Activated CD8-positive, alpha-beta memory T cell treated with anti-CD3 and anti-CD28 coated beads, Interleukin-2, amount 50 U/mL, for 24 hours (primary cell): Measurements from ENCODE around the gene DCK.
"Not testable (repeated sequence)": the region's sequence is repeated elsewhere in the genome, so short reads cannot be mapped to it uniquely, and the experiment has no call there.

Source experiments
- DNase-seq: peaks from one replicate; pipeline ENCODE4 v3.0.0-alpha.2; 2020; ENCODE audit errors: extremely low read depth

DCK gene

DNA sequence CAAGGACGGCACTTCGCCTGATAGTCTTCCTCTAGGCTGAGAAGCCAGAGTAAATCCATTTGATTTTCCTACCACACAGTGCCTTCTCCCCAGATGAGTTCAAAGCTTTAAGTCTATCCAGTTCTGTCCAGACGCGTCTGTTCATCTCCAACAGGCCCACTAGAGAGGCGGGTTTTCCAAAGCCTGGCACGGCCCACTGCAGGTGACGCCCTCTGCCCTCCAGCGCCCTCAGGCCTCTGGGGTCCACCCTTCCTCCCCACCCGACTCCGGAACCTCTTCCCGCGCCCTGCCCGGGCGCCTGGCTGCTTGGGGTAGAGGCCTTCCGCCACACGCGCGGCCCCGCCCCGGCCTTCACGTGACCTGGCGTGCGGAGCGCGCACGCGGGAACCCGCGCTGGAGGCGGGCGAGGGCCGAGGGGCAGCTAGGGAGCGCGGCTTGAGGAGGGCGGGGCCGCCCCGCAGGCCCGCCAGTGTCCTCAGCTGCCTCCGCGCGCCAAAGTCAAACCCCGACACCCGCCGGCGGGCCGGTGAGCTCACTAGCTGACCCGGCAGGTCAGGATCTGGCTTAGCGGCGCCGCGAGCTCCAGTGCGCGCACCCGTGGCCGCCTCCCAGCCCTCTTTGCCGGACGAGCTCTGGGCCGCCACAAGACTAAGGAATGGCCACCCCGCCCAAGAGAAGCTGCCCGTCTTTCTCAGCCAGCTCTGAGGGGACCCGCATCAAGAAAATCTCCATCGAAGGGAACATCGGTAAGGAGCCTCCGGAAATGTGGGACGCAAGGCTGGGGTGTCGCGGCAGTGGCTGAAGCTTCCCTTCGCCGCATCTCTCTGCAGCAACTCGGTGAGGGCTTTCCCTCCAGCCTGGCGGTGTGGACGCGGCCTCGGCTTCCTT is at the start of gene DCK:
TSS of gene DCK (plus strand) at position 469 of the 888 bp plus-strand sequence. CDS start at position 656, 187 bp downstream.
- peak; percentile 64 for DNase-seq

DNA sequence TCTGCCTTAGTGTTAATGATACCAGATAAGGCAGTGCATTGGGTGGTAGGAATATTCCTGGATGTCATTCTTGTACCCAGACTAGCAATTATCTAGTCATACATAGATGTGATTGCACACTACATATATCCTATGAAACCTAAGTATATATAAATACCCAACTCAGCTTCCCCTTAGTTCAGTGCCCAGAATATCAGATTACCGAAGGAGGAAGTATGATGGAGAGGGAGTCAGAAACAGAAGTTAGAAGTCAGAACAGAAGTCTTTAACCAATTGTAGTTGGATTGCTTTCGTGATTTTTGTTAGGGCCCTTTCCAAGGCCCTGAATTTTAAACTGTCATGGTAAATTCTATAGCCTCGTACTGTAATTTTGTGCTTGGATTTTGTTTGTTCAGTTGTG is 48.4 kb upstream of the DCK start:
- no peak for DNase-seq

- no peak for DNase-seq
Measured at GRCh38 chr4:70945452-70946055, 47.9 kb upstream of the DCK start.

DNA sequence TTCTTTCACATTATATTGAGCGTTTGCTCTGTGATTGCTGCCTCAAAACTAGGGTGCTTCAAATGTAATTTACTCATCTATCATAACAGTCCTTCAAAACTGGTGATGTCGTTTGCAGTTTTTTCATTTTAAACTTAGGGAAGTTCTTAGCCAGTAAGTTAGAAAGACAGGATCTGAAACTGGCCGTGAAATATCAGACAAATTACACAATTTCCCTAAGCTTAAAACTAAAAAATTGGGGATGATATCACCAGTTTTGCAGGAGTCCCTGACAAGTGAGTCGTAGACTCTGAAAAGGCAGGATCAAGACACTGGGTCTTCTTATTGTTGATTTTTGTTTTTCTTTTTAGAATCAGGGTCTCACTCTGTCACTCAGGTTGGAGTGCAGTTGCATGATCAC is 46.5 kb upstream of the DCK start:
- no peak for DNase-seq

DNA sequence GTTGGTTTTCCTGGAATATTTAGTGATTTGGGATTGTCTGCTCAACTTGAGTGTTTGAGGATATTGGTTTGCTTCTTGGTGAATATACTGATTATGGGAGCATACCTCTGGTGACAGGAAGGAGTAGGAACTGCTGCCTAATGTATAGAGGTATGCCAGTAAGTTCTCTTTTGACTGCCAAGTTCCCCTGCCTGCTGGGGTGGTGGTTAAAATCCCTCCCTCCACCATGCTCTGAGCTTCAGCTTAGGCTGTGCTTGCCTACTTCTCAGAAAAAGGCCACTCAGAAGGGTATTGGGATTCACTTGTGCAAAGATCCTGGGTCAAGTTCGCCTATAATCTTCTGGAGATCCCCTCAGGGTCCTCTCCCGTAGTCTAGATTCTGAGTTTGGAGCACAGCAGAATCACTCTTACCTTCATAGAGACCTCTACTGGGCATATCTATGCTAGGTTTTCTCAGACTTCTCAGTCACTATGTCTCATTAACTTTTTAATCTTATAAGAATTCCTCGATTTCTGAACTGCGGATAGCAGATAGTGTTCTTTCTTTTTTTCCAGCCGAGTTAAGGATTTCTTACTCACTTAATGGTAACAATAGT is 44.7 kb upstream of the DCK start:
- no peak for DNase-seq

GRCh38 chr4:70954032-70954431 is 39.4 kb upstream of the DCK start:
- no peak for DNase-seq

- no peak for DNase-seq
Measured at GRCh38 chr4:70956549-70957210, 36.8 kb upstream of the DCK start.

GRCh38 chr4:70958681-70959080 is 34.8 kb upstream of the DCK start:
- no peak for DNase-seq

GRCh38 chr4:70969076-70969475 is 24.4 kb upstream of the DCK start:
- no peak for DNase-seq

DNA sequence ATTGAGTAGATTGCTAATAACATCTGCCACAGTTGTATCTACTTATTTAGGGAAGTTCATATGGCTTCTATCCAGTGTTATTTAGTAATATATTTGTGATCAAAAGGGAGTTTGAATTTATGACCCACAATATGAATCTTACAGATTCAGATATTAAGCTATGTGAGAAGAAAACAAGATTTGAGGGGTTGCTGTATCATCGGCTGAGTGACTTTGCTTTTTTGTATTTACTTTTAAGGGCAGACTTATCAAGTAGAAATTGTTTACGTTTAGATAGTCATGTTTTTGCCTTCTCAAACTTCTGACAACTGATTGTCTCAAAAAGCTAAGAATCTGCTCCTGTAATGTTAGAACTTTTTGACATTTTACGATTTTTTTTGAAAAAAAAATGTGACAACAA is 17.2 kb upstream of the DCK start:
- DNase-seq = no peak

GRCh38 chr4:70979445-70980008 is 13.9 kb upstream of the DCK start:
- no peak for DNase-seq

DNA sequence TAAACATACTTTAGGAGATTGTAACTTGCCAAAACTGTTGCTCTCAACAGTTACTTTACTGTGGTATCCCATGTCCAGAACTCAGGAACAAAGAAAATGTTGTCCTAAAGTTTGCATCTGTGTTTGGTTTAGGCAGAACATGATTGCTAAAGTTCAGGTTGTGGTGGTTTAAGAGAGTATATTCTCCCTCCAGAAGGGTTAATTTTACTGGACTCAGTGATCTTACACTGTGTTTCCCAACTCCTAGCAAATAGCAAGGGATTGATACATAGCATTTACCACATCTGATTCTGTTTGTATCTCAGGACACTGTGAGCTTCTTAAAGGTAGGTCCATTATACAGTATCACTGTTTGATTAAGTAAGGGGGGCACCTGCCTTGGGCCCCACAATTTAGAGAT is 13.3 kb upstream of the DCK start:
- no peak for DNase-seq

DNA sequence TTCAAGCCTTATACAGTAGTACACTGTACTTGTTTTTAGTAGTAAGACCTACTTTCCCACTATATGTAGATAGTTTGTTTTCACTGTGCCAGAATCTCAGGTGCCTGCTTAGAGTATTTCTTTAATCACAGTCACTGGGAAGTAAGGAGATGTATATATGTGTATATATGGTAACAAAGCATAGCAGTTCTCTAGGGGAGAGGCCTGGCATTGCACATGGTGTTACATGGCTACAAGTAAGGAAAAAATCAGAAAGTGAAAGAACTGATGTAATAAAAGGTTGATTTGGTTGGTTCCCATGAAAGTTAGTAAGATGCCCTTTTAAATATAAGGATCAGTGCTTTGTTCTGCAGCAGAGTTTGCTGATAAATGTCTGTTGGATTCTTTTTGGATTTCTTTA is 9.3 kb upstream of the DCK start:
- DNase-seq = no peak

- DNase-seq = no peak
Measured at GRCh38 chr4:70984589-70984988, 8.9 kb upstream of the DCK start.

DNA sequence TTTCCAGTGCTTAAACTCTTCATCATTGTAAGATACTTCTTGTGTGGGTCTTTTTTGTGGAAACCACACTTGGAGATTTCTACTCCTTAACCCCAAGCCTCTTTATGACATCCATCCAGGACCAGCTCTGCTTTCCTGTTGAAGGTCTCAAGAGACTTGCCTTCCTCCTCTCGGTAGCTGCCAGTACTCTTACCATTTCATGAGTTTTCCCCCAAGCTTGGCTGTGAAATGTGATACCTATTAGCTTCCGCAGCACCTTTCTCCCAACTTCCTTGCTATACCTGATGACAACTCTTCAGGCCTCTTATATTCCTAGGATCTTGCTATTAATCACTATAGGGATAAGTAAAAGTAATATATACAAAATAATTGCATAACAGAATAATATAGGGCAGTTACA is 1.9 kb upstream of the DCK start:
- no peak for DNase-seq

DNA sequence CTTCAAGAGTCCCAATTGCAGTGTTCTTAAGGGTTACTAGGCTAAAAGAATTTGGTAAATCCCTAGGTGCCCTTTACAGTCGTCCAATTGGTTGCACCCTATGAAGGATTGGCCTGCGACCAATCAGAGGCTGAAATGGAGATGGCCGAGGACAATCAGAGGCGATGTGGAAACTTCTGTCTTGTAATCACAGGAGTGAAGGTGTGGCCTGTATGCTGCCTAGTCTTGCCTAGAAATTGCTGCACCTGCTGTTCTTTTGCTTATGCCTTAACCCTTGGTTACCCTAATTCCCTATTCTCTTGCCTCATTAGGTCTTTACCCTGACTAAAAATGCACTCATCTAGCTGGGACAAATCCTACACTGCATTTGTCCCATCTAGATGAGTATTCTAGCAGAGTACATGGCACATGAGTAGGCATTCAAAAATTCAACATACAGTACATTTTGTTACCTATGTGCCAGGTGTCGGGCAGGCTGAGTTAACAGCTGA is 1.0 kb upstream of the DCK start:
- DNase-seq = no peak

DNA sequence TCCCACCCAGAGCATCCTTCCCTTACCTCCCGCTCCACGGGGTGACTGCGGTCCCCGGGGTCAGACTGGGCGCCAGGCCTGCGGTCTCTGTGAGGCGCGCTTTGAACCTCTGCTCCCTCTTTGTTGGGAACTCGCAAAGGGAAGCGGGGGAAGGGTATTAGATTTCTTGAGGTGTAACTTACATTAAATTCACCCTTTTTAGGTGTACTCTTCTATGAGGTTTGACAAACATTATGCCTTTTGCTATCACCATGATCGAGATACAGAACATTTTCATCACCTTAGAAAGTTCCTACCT is 569 bp downstream of the DCK start:
- no peak for DNase-seq

- DNase-seq = no peak
Measured at GRCh38 chr4:70994387-70995099, 1.1 kb downstream of the DCK start.

DNA sequence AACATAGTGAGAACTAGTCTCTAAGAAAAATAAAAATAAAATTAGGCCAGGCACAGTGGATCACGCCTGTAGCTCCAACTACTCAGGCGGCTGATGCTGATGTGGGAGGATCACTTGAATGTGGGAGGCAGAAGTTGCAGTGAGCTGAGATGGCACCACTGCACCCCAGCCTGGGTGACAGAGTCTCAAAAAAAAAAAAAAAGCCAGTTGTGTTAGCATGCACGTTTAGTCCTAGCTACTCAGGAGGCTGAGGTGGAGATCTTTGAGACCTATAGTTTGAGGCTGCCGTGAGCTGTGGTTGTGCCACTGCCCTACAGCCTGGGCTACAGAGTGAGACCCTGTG is 2.5 kb downstream of the DCK start:
- DNase-seq = no peak

GRCh38 chr4:70997036-70997435 is 3.6 kb downstream of the DCK start:
- no peak for DNase-seq

GRCh38 chr4:70997546-70997945 is 4.1 kb downstream of the DCK start:
- no peak for DNase-seq

GRCh38 chr4:70999639-71000038 is 6.2 kb downstream of the DCK start:
- DNase-seq = not testable (repeated sequence)
